Right ventricle myocardium superior (tissue), 1 donor: Measurements from ENCODE around the gene DCAF11. TPM values are rescaled to one million over a fixed set of nuclear protein-coding genes. Genes with fewer than 3 reads are reported as not detected.

Source experiments
- ATAC-seq: fragments of 200-7000 bp; cut with Tn5 transposase; one replicate; pipeline ENCODE4 v1.9.1; 2020; ENCODE audit warnings: mild to moderate bottlenecking; ENCODE audit not compliant: poor library complexity
- DNase-seq: peaks from one replicate; pipeline ENCODE4 v3.0.0-alpha.2; 2020
- intact Hi-C: fragments of 100-400 bp; cut with DNase I; formaldehyde crosslinking; loops from one replicate; pipeline ENCODE4 v1.11.2; 2022
- total RNA-seq: library from RNA; stranded (reverse); fragmentation: NEBNext Ultra II Directional; extraction: Animal tissue kit (Norgen Biotek cat#: 25700); gene quantifications from one replicate; pipeline ENCODE4 v1.2.1, GENCODE V29; 2021
- donor health status: DM: no; HTN: yes; CAD: no; lungs with severe emphysema.

DCAF11 gene
- total RNA-seq, 1 donor from 2014 or later: 81.7 TPM

DNA sequence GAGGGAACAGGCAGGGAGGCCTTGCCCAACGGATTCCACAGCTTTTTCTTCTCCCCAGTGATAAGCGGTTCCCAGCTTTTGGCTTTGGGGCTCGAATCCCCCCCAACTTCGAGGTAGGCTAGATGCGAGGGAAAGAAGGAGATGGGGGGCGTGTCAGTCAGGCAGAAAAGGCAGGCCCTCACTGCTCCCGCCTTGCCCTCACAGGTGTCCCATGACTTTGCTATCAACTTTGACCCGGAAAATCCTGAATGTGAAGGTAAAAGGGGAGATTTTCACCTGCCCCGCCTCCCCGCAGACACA, 38.3 kb upstream of the DCAF11 start:
- no peak for ATAC-seq
- no peak for DNase-seq
- intact Hi-C loops: no loop called here

DNA sequence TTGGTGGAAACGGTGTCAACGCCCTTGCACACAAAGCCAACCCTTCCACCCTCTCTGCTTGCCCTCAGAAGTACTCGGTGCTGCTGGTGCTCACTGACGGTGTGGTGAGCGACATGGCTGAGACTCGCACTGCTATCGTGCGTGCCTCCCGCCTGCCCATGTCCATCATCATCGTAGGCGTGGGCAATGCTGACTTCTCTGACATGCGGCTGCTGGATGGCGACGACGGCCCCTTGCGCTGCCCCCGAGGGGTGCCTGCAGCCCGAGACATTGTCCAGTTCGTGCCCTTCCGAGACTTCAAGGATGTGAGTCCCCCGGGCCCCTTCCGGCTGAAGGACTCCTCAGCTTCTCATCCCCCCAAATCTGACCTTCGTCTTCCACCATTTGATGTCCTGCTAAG, 37.5 kb upstream of the DCAF11 start:
- ATAC-seq: no peak
- intact Hi-C loops: no loop called here
- no peak for DNase-seq

DNA sequence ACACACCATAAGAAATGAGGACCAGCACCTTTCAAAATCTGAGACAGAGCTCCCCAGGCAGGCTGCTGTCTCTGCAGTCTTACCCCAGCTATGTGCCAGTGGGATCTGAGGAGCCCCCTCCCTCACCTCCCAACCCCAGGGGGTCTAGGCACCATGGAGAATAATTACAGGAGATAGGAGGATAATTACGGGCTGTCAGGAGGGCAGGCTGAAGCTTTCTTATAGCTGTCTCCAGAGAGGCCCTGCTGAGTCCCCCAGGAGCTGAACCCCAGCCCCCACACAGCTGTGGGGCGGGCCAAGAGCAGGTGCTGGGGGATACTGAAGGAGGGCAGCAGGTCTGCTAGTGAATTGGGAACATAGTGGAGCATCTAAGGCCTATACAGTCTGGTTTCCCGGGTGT, 36.4 kb upstream of the DCAF11 start:
- no peak for DNase-seq
- ATAC-seq: no peak
- intact Hi-C loops: no loop called here

DNA sequence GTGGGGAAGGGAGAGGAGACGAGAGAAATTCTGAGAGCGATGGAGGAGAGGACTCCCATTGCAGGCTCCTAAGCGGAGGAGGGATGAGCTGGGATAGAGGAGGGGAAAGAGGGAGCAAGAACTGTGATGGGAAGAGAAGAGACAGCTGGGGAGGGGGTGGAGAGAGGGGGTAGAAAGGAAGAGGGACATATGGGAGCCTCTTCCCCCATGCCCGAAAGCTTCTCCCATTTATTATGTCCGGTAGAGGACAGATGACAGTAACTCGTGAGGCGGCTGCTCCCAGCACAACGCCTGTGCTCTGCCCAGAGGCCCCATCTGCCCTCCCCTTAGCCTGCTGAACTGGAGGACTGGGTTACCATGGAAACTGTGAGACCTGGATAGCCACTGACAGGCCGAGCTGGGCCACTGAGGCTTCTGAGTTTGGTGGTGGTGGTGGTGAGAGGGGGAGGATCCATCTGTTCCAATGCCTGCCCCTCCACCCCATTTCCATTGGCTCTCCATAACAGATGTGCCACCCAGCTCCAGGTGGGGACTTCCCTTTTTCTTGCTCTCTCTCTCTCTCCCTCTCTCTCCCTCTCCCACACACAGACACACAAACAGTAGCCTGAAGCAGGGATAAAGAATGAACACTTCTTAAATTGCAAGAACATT, 35.0 kb upstream of the DCAF11 start:
- intact Hi-C loops: loop anchor here (10.0 kb wide), 1 partner anchor 95 kb away; the partner anchor contains the start of gene DHRS4L2
- DNase-seq (no peak), ATAC-seq (no peak)

DNA sequence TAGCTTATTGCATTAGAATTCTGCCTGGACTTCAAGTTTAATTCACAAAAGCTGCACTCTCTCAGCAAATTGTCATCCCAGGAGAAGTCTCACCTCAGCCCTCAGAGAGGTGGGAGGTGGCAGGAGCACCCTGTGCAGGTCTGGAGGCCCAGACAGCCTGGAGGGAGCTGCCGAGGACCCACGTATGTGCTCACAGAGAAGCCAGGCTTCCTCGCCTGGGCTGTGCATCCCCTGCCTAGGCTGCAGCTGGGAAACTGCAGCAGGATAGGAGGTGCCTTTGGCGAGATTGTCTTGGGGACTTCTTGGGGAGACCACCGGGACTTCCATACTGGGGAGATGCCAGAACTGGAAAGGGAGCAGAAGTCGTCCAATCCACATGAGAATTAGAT, 34.4 kb upstream of the DCAF11 start:
- intact Hi-C loops: loop anchor here (10.0 kb wide), 1 partner anchor 95 kb away; the partner anchor contains the start of gene DHRS4L2
- DNase-seq (no peak), ATAC-seq (no peak)

DNA sequence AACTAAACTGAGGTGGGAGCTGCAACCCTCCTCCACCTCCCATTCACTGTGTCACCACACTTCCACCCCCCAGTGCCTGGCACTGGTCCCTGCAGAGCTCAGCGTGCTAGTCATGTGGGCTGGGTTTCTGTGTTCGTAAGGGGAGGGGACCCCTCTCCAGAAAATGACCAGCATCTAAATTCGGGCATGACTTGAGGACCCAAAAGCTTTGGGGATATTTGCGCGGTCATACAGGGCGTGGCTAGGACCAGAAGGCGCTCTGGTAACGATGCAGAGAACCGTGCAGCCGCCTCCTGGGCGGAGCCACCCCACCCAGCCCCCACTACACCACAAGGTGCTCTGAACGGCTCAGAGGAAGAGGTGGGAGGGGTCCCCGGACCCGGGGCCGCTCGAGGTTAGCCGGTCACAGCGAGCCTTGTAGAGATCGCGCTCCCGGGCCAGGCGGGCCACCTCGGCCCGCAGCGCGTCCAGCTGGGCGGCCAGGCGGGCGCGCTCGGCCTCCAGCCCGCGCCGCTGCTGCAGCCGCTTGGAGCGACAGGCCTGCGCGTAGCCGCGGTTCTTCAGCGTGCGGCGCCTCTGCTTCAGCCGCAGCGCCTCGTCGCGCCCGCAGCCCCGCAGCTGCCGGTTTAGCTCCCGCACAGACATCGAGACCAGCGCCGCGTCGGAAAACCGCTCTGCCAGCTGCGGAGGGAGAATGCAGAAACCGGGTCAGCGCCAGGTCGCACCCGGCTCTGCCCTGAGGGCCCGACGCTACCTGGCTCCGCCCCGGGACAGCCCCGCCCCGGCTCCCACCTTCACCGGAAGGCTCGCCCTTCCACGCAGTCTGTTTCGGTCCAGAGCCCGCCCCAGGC, 33.5 kb upstream of the DCAF11 start:
- peak; percentile 88 for ATAC-seq
- peak; percentile 69 for DNase-seq
- intact Hi-C loops: loop anchor here (10.0 kb wide), 1 partner anchor 96 kb away; the partner anchor contains the start of gene DHRS4L2

DNA sequence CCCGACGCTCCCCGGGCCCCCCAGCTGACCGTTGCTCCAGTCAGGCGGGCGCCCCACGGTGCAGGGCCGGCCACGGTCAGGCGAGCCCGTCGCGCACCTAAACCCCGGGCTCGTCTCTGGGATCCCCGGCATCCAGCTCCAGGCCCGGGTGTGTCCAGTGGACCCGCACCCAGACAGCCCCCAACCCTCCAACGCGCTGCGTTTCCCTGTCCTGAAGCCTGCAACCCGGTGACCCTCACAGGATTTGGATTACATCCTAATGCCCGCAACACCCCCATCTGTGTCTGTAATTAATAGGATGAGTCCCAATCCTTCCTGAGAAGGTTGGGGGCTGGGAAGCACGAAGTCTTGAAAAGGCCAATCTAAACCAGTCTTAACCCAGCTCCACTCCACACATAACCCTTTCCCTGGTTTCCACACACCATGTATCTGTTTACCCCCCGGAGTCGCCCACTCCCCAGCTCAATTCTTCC, 32.8 kb upstream of the DCAF11 start:
- intact Hi-C loops: loop anchor here (10.0 kb wide), 1 partner anchor 97 kb away; the partner anchor contains the start of gene DHRS4L2
- DNase-seq: no peak

DNA sequence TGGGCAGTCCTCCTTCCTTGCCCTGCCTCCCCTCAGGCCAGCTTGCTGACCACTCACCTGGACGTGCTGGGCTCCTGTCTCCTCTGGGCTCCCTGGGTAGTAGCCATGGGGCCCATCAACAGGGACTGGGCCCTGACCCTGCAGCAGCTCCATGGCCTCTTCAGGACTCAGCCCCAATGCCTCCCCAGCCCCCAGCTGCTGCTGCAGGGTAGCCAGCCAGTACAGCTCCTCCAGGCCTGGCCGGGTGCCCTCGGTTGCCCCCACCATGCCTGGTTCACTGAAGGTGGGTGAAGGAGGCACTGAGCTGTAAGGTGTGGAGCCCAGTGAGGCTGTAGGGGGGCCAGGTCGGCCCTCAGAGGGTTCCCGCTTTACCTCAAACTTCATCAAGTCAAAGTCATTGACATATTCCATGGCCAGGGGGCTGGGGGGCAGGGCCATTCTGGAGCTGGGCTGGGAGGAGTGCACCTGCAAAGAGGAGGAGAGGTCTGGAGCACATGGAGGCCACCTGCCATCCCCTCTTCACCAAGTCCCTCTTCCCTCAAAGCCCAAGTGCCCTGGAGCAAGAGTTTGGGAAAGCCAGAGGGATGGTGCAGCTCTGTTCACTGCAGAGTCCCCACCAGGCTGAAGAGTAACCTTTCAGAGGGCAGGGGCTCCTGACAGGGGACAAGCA, 32.0 kb upstream of the DCAF11 start:
- no peak for ATAC-seq
- no peak for DNase-seq
- intact Hi-C loops: loop anchor here (10.0 kb wide), 1 partner anchor 98 kb away; the partner anchor contains the start of gene DHRS4L2

More for the DNA sequence above, 32.8 kb upstream of the DCAF11 start:
- ATAC-seq: no peak

DNA sequence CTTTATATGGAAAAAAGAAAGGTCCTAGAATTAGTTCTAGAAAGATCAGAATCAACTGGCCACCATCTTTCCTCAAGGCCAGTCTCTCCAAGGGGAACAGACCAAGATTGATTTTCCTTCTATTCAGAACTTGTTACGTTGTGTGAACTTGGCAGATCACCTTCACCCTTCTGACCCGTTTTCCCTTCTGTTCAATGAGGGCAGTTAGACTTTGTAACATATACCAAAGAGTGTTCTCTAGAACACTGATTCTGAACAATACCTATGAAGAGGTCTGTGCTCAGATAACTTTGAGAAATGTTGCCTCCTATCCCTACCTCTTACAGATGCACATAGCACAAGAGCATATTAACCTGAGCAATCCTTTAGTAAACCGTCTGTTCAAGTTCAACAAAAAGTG, 31.1 kb upstream of the DCAF11 start:
- intact Hi-C loops: loop anchor here (10.0 kb wide), 1 partner anchor 99 kb away; the partner anchor contains the start of gene DHRS4L2
- ATAC-seq (no peak), DNase-seq (no peak)

DNA sequence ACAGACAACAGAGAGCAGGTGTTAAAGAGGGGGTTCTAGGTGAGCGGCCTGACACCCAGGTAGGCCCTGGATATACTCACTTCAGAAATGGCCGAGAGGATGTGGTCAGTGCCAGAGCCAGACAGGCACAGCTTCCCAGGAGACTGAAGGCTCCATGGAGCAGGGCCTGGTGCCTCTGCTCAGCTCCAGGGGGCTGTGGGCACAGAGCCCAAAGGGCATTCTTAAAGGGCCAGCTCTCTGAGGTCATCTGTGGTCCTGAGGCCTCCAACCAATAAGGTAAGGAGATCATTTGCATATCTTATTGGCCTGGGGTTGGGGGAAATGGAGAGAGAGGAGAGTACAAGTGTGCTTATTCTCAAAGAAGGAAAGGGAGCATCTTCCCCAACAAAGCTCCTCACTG, 30.1 kb upstream of the DCAF11 start:
- intact Hi-C loops: loop anchor here (10.0 kb wide), 1 partner anchor 100 kb away; the partner anchor contains the start of gene DHRS4L2
- ATAC-seq: no peak
- DNase-seq: no peak

DNA sequence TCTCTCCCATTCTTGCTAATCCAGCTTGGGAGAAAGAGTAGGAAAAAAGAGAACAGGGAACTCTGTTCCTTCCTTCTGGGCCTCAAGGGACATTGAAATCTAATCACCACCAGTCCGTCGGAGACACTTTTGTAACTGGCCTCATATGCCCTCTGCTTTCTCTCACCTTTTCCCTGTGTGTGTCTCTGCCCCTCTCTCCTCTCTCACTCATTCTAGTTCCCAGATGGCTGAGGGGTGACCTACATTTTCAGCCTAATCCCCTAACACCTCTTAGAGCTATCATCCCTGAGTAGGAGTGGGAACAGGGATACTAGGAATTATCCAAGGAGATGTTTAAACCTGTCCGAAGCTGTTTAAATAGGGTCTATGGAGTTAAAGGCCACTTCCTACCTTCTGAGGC, 29.4 kb upstream of the DCAF11 start:
- intact Hi-C loops: loop anchor here (10.0 kb wide), 1 partner anchor 100 kb away; the partner anchor contains the start of gene DHRS4L2
- ATAC-seq: no peak
- no peak for DNase-seq

DNA sequence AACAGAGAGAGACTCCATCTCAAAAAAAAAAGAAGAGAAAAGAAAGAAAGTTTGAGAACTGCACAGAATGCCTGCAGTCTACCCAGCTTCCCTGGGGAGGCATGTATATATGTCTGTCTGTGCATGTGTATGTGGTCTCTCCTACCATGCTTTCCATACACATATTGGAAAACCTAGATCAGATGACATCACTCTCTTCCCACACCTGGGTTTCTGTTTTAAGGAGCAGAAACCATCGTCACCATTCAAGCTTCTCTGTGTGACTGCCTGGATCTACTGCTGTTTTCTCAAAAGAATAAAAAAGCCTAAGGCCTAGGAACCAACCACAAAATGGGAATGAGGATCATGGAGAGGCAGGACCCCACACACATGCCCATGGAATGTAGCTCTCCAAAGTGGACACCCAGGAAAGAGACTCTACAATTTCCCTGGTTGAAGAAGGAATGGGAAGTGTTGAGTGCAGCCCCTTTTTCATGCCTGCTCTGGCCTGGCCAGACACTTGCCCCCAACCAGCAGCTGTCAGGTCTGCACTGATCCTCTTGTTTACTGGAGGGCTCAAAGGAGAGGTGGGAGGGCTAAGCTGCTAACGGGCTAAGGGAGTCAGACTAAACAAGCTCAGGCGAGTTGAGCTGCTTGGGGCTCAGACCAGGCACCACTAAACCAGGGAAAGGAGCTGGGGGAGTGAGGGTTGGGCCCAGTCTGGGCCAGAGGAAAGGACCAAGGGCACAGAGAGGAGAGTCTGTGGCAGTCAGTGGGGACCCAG, 28.2 kb upstream of the DCAF11 start:
- no peak for DNase-seq
- ATAC-seq: no peak
- intact Hi-C loops: loop anchor here (10.0 kb wide), 1 partner anchor 102 kb away; the partner anchor contains the start of gene DHRS4L2

DNA sequence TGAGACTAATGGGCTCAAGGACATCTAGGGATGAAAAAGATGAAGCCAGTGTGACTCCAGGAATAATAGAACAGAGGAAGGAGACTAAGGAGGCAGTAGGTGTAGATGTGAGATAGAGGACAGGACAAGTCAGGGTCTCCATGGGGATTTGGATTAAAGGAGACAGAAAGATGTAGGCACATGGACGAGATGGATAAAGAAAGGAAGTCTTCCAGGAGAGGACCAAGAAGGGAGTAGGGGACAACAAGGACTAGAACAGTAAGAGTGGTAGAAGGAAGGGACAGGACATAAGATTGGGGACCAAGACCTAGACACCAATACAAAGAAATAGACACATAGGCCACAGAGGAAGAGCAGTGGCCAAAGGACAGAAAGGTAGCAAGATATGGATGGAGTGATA, 27.6 kb upstream of the DCAF11 start:
- intact Hi-C loops: loop anchor here (10.0 kb wide), 1 partner anchor 102 kb away; the partner anchor contains the start of gene DHRS4L2
- ATAC-seq: no peak

DNA sequence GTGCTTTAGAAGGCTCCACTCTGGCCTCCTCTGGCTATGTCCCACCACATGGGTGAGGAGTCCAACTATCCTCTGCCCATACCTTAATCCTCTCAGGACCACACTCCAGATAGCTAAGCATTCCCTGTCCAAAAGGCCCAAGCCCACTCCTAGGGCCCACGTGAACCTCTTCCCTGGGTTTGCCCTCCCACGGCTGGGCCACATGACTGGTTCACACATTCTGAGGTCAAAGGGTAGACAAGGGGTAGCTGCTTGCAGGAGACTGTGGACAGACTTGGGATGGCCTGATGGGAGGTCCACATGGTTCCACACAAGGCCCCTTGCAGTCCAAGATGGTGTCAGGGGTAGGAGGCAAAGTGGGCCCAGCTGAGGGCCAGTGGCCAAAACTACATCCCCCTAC, 26.5 kb upstream of the DCAF11 start:
- intact Hi-C loops: loop anchor here (10.0 kb wide), 1 partner anchor 103 kb away; the partner anchor contains the start of gene DHRS4L2
- no peak for DNase-seq
- ATAC-seq: no peak

More for the DNA sequence above, 27.6 kb upstream of the DCAF11 start:
- DNase-seq: no peak

DNA sequence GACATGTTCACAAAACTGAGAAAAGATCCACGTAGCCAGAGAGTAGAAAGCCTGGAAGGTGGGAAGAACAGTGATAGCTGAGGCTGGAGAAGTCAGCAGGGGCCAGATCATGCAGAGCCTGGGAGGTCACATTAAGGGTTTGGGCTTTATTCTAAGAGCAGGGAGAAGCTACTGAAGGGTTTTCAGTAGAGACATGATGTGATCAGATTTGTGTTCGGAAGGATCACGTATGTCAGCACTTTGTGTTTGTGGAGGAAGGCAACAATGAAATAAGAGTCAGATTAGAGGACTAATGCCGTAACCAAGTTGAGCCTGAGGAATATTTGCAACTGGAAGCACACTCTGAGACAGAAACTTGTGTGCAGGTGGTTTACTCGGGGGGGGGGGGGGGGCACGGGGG, 24.7 kb upstream of the DCAF11 start:
- no peak for ATAC-seq
- DNase-seq: no peak
- intact Hi-C loops: loop anchor here (2.0 to 10.0 kb wide), 3 partner anchors 33 to 105 kb away; partner anchors contain the start of gene DHRS4L2

DNA sequence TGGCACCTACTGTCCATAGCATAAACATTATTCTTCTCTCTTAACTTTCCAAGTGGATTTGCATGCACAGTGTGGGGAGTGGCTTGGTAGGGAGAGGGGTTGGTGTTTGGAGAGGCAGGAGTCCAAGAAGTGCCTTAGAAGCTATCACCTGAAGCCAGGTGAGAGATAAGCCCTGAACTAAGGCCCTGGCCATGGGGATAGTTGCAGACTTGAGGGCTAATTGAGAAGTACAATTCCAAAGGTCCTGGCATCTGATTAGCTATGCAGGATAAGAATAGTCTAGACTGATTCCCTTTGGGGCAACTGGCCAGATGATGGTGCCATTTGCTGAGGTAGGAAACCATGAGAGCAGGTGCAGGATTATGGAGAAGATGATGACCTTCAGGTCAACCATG, 22.5 kb upstream of the DCAF11 start:
- intact Hi-C loops: loop anchor here (5.0 kb wide), 1 partner anchor 35 kb away; no protein-coding TSS in a partner anchor
- no peak for DNase-seq
- no peak for ATAC-seq

DNA sequence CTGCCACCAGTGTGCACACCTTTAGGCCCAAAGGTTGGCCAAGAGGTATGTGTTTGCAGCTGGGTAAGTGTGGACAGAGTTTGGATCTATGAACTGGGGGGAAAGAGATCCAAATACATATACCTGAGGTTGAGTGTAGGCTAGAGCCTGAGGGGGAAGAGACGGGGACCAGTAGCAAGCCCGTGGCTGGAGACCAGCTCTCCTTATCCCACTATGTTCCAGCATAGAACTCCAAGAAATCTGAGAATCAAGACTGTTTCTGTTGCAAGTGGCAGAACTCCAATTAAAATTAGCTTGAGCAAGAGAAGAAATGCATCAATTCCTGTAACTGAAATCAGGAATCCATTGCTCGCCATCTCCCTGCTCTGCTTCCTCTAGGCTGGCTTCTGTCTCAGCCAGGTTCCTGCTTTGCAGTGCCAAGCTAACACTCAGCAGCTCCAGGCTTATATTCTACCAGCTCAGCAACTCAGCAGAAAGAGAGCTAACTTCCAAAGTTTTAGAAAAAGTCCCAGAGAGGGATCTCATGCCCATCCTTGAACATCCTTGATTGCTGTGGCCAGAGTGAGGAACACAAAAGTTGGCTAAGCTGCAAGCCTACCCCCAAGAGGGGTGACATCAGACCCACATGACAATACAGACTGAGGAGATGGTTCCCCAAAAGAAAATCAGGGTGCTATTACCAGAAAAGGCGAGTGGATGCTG, 21.9 kb upstream of the DCAF11 start:
- DNase-seq (no peak), ATAC-seq (no peak)
- intact Hi-C loops: loop anchor here (5.0 kb wide), 1 partner anchor 35 kb away; no protein-coding TSS in a partner anchor
